Naive thymus-derived CD4-positive, alpha-beta T cell (primary cell): ENCODE measurements around the gene PRB2. TPM values are rescaled to one million over a fixed set of nuclear protein-coding genes. Genes with fewer than 3 reads are reported as not detected.

Source experiments
- ATAC-seq: fragments of 150-1000 bp; cut with Tn5 transposase; 2 replicates; pipeline ENCODE4 v1.10.0; 2021; ENCODE audit warnings: mild to moderate bottlenecking, moderate library complexity
- CTCF ChIA-PET: fragments of 350-600 bp; sonication (Branson Sonifier 250); formaldehyde crosslinking; loops from one replicate; lab custom pipeline; 2021; ENCODE audit warnings: antibody characterized with exemption; lab: Charles Lee
- POLR2A ChIA-PET: fragments of 350-600 bp; sonication (Branson Sonifier 250); formaldehyde crosslinking; loops from one replicate; lab custom pipeline; 2021; ENCODE audit warnings: antibody characterized with exemption, inconsistent platforms; lab: Charles Lee
- DNase-seq, 9 donors: peaks; one replicate each; pipeline versions ENCODE4 v3.0.0 to v3.0.0-alpha.2; 2020 to 2022; ENCODE audit warnings: mixed read lengths in 1 of 9
- H3K27ac ChIP-seq: one replicate; pipeline ENCODE4 v1.7.0; 2013; ENCODE audit warnings: mild to moderate bottlenecking, low read depth, low read length, moderate library complexity
- H3K27me3 ChIP-seq, 2 donors: one replicate each; pipeline ENCODE4 v1.7.0; 2013; ENCODE audit warnings: low read length in 2 of 2, mild to moderate bottlenecking in 2 of 2, moderate library complexity in 2 of 2; ENCODE audit not compliant: control insufficient read depth in 2 of 2, insufficient read depth in 2 of 2
- H3K36me3 ChIP-seq, 3 experiments: 1 replicate in 2 of 3; 2 replicates in 1 of 3; pipeline ENCODE4 v1.7.0; 2013; ENCODE audit warnings: low read length in 3 of 3, mild to moderate bottlenecking in 3 of 3, moderate library complexity in 1 of 3; ENCODE audit not compliant: insufficient read depth in 3 of 3, control insufficient read depth in 2 of 3
- H3K4me1 ChIP-seq, 2 donors: one replicate each; pipeline ENCODE4 v1.7.0; 2013; ENCODE audit warnings: low read length in 2 of 2, mild to moderate bottlenecking in 2 of 2, moderate library complexity in 1 of 2; ENCODE audit not compliant: control insufficient read depth in 2 of 2, insufficient read depth in 2 of 2
- H3K4me3 ChIP-seq: 2 replicates; pipeline ENCODE4 v1.7.0; 2013; ENCODE audit warnings: mild to moderate bottlenecking, low read length
- H3K9me3 ChIP-seq, 3 experiments: 1 replicate in 2 of 3; 2 replicates in 1 of 3; pipeline ENCODE4 v1.7.0; 2013; ENCODE audit warnings: low read length in 3 of 3; ENCODE audit not compliant: control insufficient read depth in 2 of 3
- H3K27ac Mint-ChIP-seq, 9 donors: one replicate each; pipeline ENCODE4 v1.8.0; 2020 to 2022; ENCODE audit warnings: mixed read lengths in 9 of 9, mild to moderate bottlenecking in 8 of 9, moderate library complexity in 5 of 9, inconsistent platforms in 2 of 9
- H3K27me3 Mint-ChIP-seq, 5 donors: one replicate each; pipeline ENCODE4 v1.8.0; 2021 to 2022; ENCODE audit warnings: mixed read lengths in 5 of 5, mild to moderate bottlenecking in 1 of 5
- H3K36me3 Mint-ChIP-seq, 5 donors: one replicate each; pipeline ENCODE4 v1.8.0; 2020 to 2022; ENCODE audit warnings: mixed read lengths in 5 of 5, mild to moderate bottlenecking in 3 of 5, inconsistent platforms in 1 of 5
- H3K4me1 Mint-ChIP-seq, 7 donors: one replicate each; pipeline ENCODE4 v1.8.0; 2020 to 2022; ENCODE audit warnings: mixed read lengths in 7 of 7, mild to moderate bottlenecking in 3 of 7, inconsistent platforms in 1 of 7
- H3K4me3 Mint-ChIP-seq, 10 donors: one replicate each; pipeline ENCODE4 v1.8.0; 2020 to 2022; ENCODE audit warnings: mild to moderate bottlenecking in 10 of 10, mixed read lengths in 10 of 10, moderate library complexity in 6 of 10, inconsistent platforms in 2 of 10
- H3K9me3 Mint-ChIP-seq, 11 donors: one replicate each; pipeline ENCODE4 v1.8.0; 2020 to 2022; ENCODE audit warnings: mixed read lengths in 11 of 11, mild to moderate bottlenecking in 4 of 11, inconsistent platforms in 1 of 11, moderate library complexity in 1 of 11
- intact Hi-C, 2 donors: fragments of 100-400 bp; cut with micrococcal nuclease; formaldehyde crosslinking; loops; one replicate each; pipeline ENCODE4 v1.15.1; 2023
- polyA plus RNA-seq, 2 donors: library from polyadenylated mRNA; unstranded; fragments of 300-500 nt; fragmentation: Illumina TruSeq; gene quantifications; one replicate each; pipeline ENCODE4 v1.2.3, GENCODE V29; 2021
- total RNA-seq, 6 experiments: library from RNA in 5 of 6; stranded (reverse) in 5 of 6; gene quantifications; 1 replicate in 5 of 6; 2 replicates in 1 of 6; pipeline ENCODE4 v1.2.3 and lab custom pipeline; 2021 to 2026

PRB2 gene
- total and polyA plus RNA-seq, 7 experiments from 2014 or later: not detected

DNA sequence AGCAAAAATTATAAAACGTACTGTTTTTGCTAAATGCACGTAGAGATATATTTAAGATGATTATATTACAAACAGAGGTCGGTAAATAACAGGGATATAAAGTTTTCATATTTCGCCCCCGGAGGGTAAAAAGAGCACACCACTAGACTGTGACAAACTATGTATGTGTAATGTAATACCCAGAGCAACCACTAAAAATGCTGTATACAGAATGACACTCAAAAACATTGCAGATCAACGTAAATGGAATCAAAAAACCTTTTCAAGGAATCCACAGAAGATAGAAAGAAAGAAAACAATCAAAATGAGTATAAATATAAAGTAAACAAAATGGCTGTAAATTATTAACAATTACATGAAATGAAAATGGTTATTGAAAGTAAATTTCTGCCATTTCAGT lies 47.6 kb downstream of the PRB2 start:
- peaks cover 0 to 3% (median 0%) of the 10 kb centered on the region in 7 donors for H3K4me1 Mint-ChIP-seq
- POLR2A ChIA-PET: no interaction called here
- Histone ChIP-seq H3K27me3 (peaks cover 0 to 2% of the 10 kb centered on the region in 2 donors), H3K36me3 (no peaks in the 10 kb centered on the region), H3K4me3 (no peak overlapping the region), H3K9me3 (no peaks in the 10 kb centered on the region), H3K4me1 (no peaks in the 10 kb centered on the region), H3K27ac (no peak overlapping the region)
- intact Hi-C loops: no loop called here
- H3K36me3 Mint-ChIP-seq: peaks cover 0 to 7% (median 0%) of the 10 kb centered on the region in 5 donors
- no peak for DNase-seq
- no peak overlapping the region for H3K4me3 Mint-ChIP-seq
- peaks cover 0 to 6% (median 3%) of the 10 kb centered on the region in 11 donors for H3K9me3 Mint-ChIP-seq
- ATAC-seq: no peak
- CTCF ChIA-PET: no interaction called here
- H3K27me3 Mint-ChIP-seq: peaks cover 0 to 6% (median 0%) of the 10 kb centered on the region in 5 donors
- no peak overlapping the region for H3K27ac Mint-ChIP-seq

DNA sequence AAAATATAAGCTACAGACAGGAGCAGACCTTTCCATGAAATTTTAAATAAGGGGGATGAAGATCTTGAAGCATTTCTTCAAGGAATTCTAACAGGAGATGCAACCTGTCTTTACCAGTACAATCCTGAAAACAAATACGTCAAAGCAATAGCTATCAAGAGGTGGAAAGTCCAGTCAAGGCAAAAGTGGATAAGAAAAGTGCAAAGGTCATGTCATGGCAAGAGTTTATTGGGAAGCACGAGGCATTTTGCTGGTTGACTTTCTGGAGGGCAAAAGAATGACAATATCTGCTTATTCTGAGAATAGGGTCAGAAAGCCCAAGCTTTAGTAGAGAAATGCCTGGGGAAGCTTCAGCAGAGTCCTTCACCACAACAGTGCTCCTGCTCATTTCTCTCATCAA lies 50.9 kb downstream of the PRB2 start:
- no peak overlapping the region for H3K4me3 Mint-ChIP-seq
- no peaks in the 10 kb centered on the region for H3K27me3 ChIP-seq
- H3K36me3 Mint-ChIP-seq: peaks cover 0 to 18% (median 0%) of the 10 kb centered on the region in 5 donors
- DNase-seq (no peak), ATAC-seq (no peak)
- no peak overlapping the region for H3K27ac ChIP-seq
- intact Hi-C loops: no loop called here
- no peak overlapping the region for H3K27ac Mint-ChIP-seq
- ChIA-PET POLR2A (no interaction called here), CTCF (no interaction called here)
- peaks cover 0 to 7% (median 3%) of the 10 kb centered on the region in 11 donors for H3K9me3 Mint-ChIP-seq
- no peaks in the 10 kb centered on the region for H3K9me3 ChIP-seq
- H3K4me1 ChIP-seq: no peaks in the 10 kb centered on the region
- H3K27me3 Mint-ChIP-seq: no peaks in the 10 kb centered on the region
- H3K36me3 ChIP-seq: no peaks in the 10 kb centered on the region
- H3K4me3 ChIP-seq: no peak overlapping the region
- no peaks in the 10 kb centered on the region for H3K4me1 Mint-ChIP-seq

Other genes with a start within 250 kb of the PRB2 start
- gene SMIM10L1, start 224.4 kb downstream of the PRB2 start, total RNA-seq: 10 to 100 TPM in 2 of 5 experiments, 1 to 10 TPM in 3; 7.8 to 12.9 (median 8.5) TPM
- gene SMIM10L1, start 224.4 kb downstream of the PRB2 start, polyA plus RNA-seq: 10 to 100 TPM in 1 of 2 donors, 1 to 10 TPM in 1; 6.7 to 14.6 TPM
- not detected for gene TAS2R42, start 208.6 kb downstream of the PRB2 start, total RNA-seq
- gene TAS2R42, start 208.6 kb downstream of the PRB2 start, polyA plus RNA-seq: not detected
- not detected for gene PRB3, start 125.9 kb downstream of the PRB2 start, total RNA-seq
- gene PRB3, start 125.9 kb downstream of the PRB2 start, polyA plus RNA-seq: not detected
- gene PRB4, start 85.1 kb downstream of the PRB2 start, total RNA-seq: not detected
- gene PRB4, start 85.1 kb downstream of the PRB2 start, polyA plus RNA-seq: not detected